Small intestine (tissue), 7 donors: ENCODE results near the gene KIF26B. TPM values are rescaled to one million over a fixed set of nuclear protein-coding genes. Genes with fewer than 3 reads are reported as not detected.

Experiments used
- DNase-seq, 2 donors: peaks; one replicate each; pipeline versions ENCODE4 v3.0.0 to v3.0.0-alpha.2; 2013
- FAIRE-seq: peaks from 2 replicates; lab custom pipeline; 2012; peaks lifted over from hg19 to GRCh38; lab: Jason Lieb, UNC
- H3K27ac ChIP-seq, 3 donors: one replicate each; pipeline ENCODE4 v1.5.1; 2013; ENCODE audit warnings: low read length in 2 of 3, mild to moderate bottlenecking in 2 of 3, control low read depth in 1 of 3, inconsistent platforms in 1 of 3, low read depth in 1 of 3, moderate library complexity in 1 of 3
- H3K27me3 ChIP-seq, 3 donors: one replicate each; pipeline ENCODE4 v1.6.1; 2013; ENCODE audit warnings: low read length in 3 of 3, inconsistent platforms in 1 of 3; ENCODE audit not compliant: control insufficient read depth in 3 of 3, insufficient read depth in 3 of 3
- H3K36me3 ChIP-seq, 3 donors: one replicate each; pipeline ENCODE4 v1.6.1; 2013; ENCODE audit warnings: low read length in 3 of 3, inconsistent platforms in 1 of 3, low read depth in 1 of 3, mild to moderate bottlenecking in 1 of 3, moderate library complexity in 1 of 3; ENCODE audit not compliant: control insufficient read depth in 3 of 3, insufficient read depth in 2 of 3
- H3K4me1 ChIP-seq, 3 donors: one replicate each; pipeline ENCODE4 v1.6.1; 2013; ENCODE audit warnings: low read length in 2 of 3, inconsistent platforms in 1 of 3, low read depth in 1 of 3, mild to moderate bottlenecking in 1 of 3, moderate library complexity in 1 of 3; ENCODE audit not compliant: control insufficient read depth in 3 of 3, insufficient read depth in 2 of 3
- H3K4me3 ChIP-seq, 3 donors: one replicate each; pipeline ENCODE4 v1.5.1; 2013; ENCODE audit warnings: low read length in 3 of 3, control low read depth in 1 of 3, inconsistent platforms in 1 of 3, low read depth in 1 of 3, mild to moderate bottlenecking in 1 of 3, moderate library complexity in 1 of 3
- H3K9me3 ChIP-seq, 2 donors: one replicate each; pipeline ENCODE4 v1.6.1; 2013; ENCODE audit warnings: low read depth in 1 of 2, low read length in 1 of 2; ENCODE audit not compliant: control insufficient read depth in 2 of 2, insufficient read depth in 1 of 2
- WGBS, 3 donors: extraction: QIAGEN DNeasy Blood & Tissue Kit; methylation state at CpG; one replicate each; pipeline ENCODE4 v1.1.7; 2013; 5-methylcytosine and 5-hydroxymethylcytosine counted together
- polyA plus RNA-seq, 4 donors: library from polyadenylated mRNA; stranded (reverse) in 3 of 4; unstranded in 1 of 4; fragments of 200-250 nt in 3 of 4; fragments of 120-200 nt in 1 of 4; gene quantifications; one replicate each; pipeline versions ENCODE4 v1.2.1 to v1.2.3, GENCODE V29; 2013
- donor health status: healthy with polysubstance abuse.
- donor health status: control.
- donor health status: control.
- donor health status: Bipolar disorder and iron deficiency.
- donor health status: healthy.

Gene KIF26B
- polyA plus RNA-seq, 4 donors, result 0.27 to 4.0 (median 1.3) TPM; not detected in 1

- no peaks in the 10 kb centered on the region for H3K27me3 ChIP-seq
- no peaks in the 10 kb centered on the region for H3K4me1 ChIP-seq
- FAIRE-seq (no peak), DNase-seq (no peak)
- H3K4me3 ChIP-seq, result no peak overlapping the region
- H3K27ac ChIP-seq, result no peak overlapping the region
- WGBS, 3 donors, result 95 to 97% (median 96%) methylated on average over 5 of the region's 5 CpGs
- H3K36me3 ChIP-seq, result peaks cover 0 to 3% (median 0%) of the 10 kb centered on the region in 3 donors
- H3K9me3 ChIP-seq, result no peaks in the 10 kb centered on the region
Observed at GRCh38 chr1:245544236-245544635, 389.5 kb downstream of the KIF26B start.

GRCh38 chr1:245546875-245547274 is 392.1 kb downstream of the KIF26B start:
- Histone ChIP-seq H3K9me3 (no peaks in the 10 kb centered on the region), H3K36me3 (no peaks in the 10 kb centered on the region), H3K27me3 (no peaks in the 10 kb centered on the region), H3K4me1 (no peaks in the 10 kb centered on the region), H3K27ac (no peak overlapping the region), H3K4me3 (no peak overlapping the region)
- WGBS, 3 donors, result 71 to 86% (median 82%) methylated on average over 16 of the region's 16 CpGs
- FAIRE-seq (no peak), DNase-seq (no peak)

- peak overlapping the region in 1 of 3 donors; percentile 10 for H3K27ac ChIP-seq
- H3K4me3 ChIP-seq, result no peak overlapping the region
- WGBS, 3 donors, result 69 to 83% (median 79%) methylated on average over 18 of the region's 18 CpGs
- FAIRE-seq (no peak), DNase-seq (no peak)
- no peaks in the 10 kb centered on the region for H3K4me1 ChIP-seq
- H3K27me3 ChIP-seq, result no peaks in the 10 kb centered on the region
- H3K36me3 ChIP-seq, result no peaks in the 10 kb centered on the region
- H3K9me3 ChIP-seq, result no peaks in the 10 kb centered on the region
Observed at GRCh38 chr1:245549996-245550719, 395.4 kb downstream of the KIF26B start.

GRCh38 chr1:245550720-245551043 is 395.9 kb downstream of the KIF26B start:
- no peak overlapping the region for H3K4me3 ChIP-seq
- H3K27me3 ChIP-seq, result no peaks in the 10 kb centered on the region
- no peaks in the 10 kb centered on the region for H3K4me1 ChIP-seq
- no peaks in the 10 kb centered on the region for H3K36me3 ChIP-seq
- FAIRE-seq, result no peak
- no peak for DNase-seq
- 81 to 89% (median 86%) methylated on average over 1 of the region's 1 CpG for WGBS, 3 donors
- H3K27ac ChIP-seq, result no peak overlapping the region
- H3K9me3 ChIP-seq, result no peaks in the 10 kb centered on the region

GRCh38 chr1:245551536-245551935 is 396.8 kb downstream of the KIF26B start:
- H3K9me3 ChIP-seq, result no peaks in the 10 kb centered on the region
- 93 to 96% (median 94%) methylated on average over 9 of the region's 9 CpGs for WGBS, 3 donors
- no peak overlapping the region for H3K27ac ChIP-seq
- H3K27me3 ChIP-seq, result no peaks in the 10 kb centered on the region
- no peaks in the 10 kb centered on the region for H3K4me1 ChIP-seq
- FAIRE-seq (no peak), DNase-seq (no peak)
- no peaks in the 10 kb centered on the region for H3K36me3 ChIP-seq
- H3K4me3 ChIP-seq, result no peak overlapping the region

GRCh38 chr1:245552331-245552730 is 397.5 kb downstream of the KIF26B start:
- no peaks in the 10 kb centered on the region for H3K9me3 ChIP-seq
- 85 to 92% (median 86%) methylated on average over 9 of the region's 9 CpGs for WGBS, 3 donors
- FAIRE-seq, result no peak
- H3K27me3 ChIP-seq, result no peaks in the 10 kb centered on the region
- no peak for DNase-seq
- no peak overlapping the region for H3K4me3 ChIP-seq
- H3K27ac ChIP-seq, result no peak overlapping the region
- H3K36me3 ChIP-seq, result no peaks in the 10 kb centered on the region
- H3K4me1 ChIP-seq, result no peaks in the 10 kb centered on the region

- DNase-seq (no peak), FAIRE-seq (no peak)
- no peak overlapping the region for H3K27ac ChIP-seq
- H3K27me3 ChIP-seq, result no peaks in the 10 kb centered on the region
- no peak overlapping the region for H3K4me3 ChIP-seq
- H3K4me1 ChIP-seq, result no peaks in the 10 kb centered on the region
- 95 to 97% (median 96%) methylated on average over 3 of the region's 3 CpGs for WGBS, 3 donors
- no peaks in the 10 kb centered on the region for H3K9me3 ChIP-seq
- H3K36me3 ChIP-seq, result no peaks in the 10 kb centered on the region
Observed at GRCh38 chr1:245556057-245556456, 401.3 kb downstream of the KIF26B start.

- DNase-seq, result peak; percentile 5 to 54
- FAIRE-seq, result no peak
- Histone ChIP-seq H3K36me3 (no peaks in the 10 kb centered on the region), H3K9me3 (no peaks in the 10 kb centered on the region), H3K27ac (no peak overlapping the region), H3K27me3 (no peaks in the 10 kb centered on the region), H3K4me1 (no peaks in the 10 kb centered on the region), H3K4me3 (no peak overlapping the region)
- whole genome bisulfite sequencing, 3 donors, result 74 to 79% (median 75%) methylated on average over 5 of the region's 5 CpGs
Observed at GRCh38 chr1:245558069-245558468, 403.3 kb downstream of the KIF26B start.
